OCI-LY7 (cell line): ENCODE data around the gene ARFGAP1.

Source experiments
- CTCF ChIP-seq: fragments of 200-600 bp; sonication (generic); conservative IDR thresholded peaks from 2 replicates; pipeline ENCODE4 v1.5.1; 2014; ENCODE audit warnings: mild to moderate bottlenecking, antibody characterized with exemption, low read length, moderate library complexity, mixed read lengths
- EZH2phosphoT487 ChIP-seq: fragments of 200-600 bp; sonication (generic); IDR thresholded peaks from 2 replicates; pipeline ENCODE4 v1.6.1; 2018; ENCODE audit warnings: low read depth, borderline replicate concordance, mild to moderate bottlenecking, mixed run types, antibody characterized with exemption, low read length, moderate library complexity, mixed read lengths

DNA sequence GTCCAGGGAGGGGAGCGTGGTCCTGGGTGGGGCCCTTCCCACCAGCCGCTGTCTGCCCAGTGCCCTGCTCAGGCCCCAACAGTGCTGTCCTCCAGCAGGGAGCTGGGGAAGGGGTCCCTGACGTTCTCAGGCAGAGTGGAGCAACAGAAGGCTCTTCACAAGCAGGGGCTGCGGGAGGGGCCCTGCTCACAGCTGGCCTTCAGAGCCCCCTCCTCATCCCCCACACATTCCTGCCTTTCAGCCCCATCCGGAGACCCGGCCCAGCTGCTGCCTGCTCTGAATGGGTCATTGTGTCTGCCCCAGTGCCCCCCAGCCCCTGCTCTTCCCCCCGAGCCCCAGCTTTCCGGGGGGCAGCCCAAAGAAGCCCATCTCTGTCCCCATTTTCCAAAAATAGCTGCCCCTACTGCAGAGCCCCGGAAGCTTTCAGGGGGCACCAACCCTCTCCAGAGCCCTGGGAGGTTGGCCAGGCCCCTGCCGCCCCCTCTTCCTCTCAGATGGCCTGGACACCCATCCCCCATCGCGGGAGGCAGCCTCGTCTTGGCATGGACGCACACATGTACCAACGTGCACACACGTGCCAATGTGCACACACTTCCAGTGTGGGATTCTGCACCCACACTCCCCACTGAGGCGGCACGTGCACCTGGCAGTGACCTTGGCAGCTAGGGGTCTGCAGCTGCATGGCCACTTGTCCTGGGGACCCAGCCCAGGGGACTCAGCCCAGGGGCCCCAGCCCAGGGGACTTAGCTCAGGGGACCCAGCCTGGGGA lies 24.1 kb downstream of the ARFGAP1 start:
- TF ChIP-seq EZH2phosphoT487 (no peak), CTCF (no peak)
